Kidney (tissue), 14 donors: ENCODE results near the gene TSPO2. TPM values are rescaled to one million over a fixed set of nuclear protein-coding genes. Genes with fewer than 3 reads are reported as not detected.

Source experiments
- DNase-seq, 5 donors: peaks; one replicate each; pipeline ENCODE4 v3.0.0-alpha.2; 2013 to 2020
- FAIRE-seq: peaks from 2 replicates; lab custom pipeline; 2012; peaks lifted over from hg19 to GRCh38; lab: Jason Lieb, UNC
- H3K27ac ChIP-seq, 2 donors: one replicate each; pipeline ENCODE4 v1.7.0; 2013; ENCODE audit warnings: low read depth in 2 of 2, low read length in 2 of 2, inconsistent platforms in 1 of 2
- H3K27me3 ChIP-seq: one replicate; pipeline ENCODE4 v1.7.1; 2013; ENCODE audit warnings: low read length, inconsistent platforms; ENCODE audit not compliant: control insufficient read depth, insufficient read depth
- H3K36me3 ChIP-seq, 3 donors: one replicate each; pipeline versions ENCODE4 v1.7.0 to v1.7.1; 2013; ENCODE audit warnings: low read length in 3 of 3, control low read depth in 1 of 3, inconsistent platforms in 1 of 3; ENCODE audit not compliant: insufficient read depth in 3 of 3, control insufficient read depth in 2 of 3
- H3K4me1 ChIP-seq, 3 donors: one replicate each; pipeline versions ENCODE4 v1.7.0 to v1.7.1; 2013; ENCODE audit warnings: low read length in 3 of 3, inconsistent platforms in 1 of 3, low read depth in 1 of 3; ENCODE audit not compliant: control insufficient read depth in 2 of 3, insufficient read depth in 2 of 3
- H3K4me3 ChIP-seq, 3 donors: one replicate each; pipeline versions ENCODE4 v1.7.0 to v1.8.1; 2013; ENCODE audit warnings: low read length in 3 of 3, control low read depth in 1 of 3, inconsistent platforms in 1 of 3
- H3K9ac ChIP-seq, 3 donors: one replicate each; pipeline versions ENCODE4 v1.7.0 to v1.7.1; 2013; ENCODE audit warnings: low read length in 3 of 3, control low read depth in 1 of 3, inconsistent platforms in 1 of 3
- H3K9me3 ChIP-seq, 3 donors: one replicate each; pipeline versions ENCODE4 v1.7.0 to v1.7.1; 2013; ENCODE audit warnings: low read length in 3 of 3, control low read depth in 1 of 3, inconsistent platforms in 1 of 3; ENCODE audit not compliant: control insufficient read depth in 2 of 3, insufficient read depth in 1 of 3
- CTCF ChIP-seq: IDR thresholded peaks from 3 replicates; pipeline ENCODE4 v1.5.1; 2012; ENCODE audit warnings: mild to moderate bottlenecking, moderate library complexity, borderline replicate concordance; ENCODE audit not compliant: insufficient read depth; ENCODE audit errors: extremely low read depth
- intact Hi-C: fragments of 100-400 bp; cut with DNase I; formaldehyde crosslinking; loops from one replicate; pipeline ENCODE4 v1.11.1; 2022
- polyA plus RNA-seq: library from polyadenylated mRNA; stranded (reverse); fragments of 350-450 nt; fragmentation: Illumina TruSeq; extraction: RNeasy Lipid Tissue Mini Kit (QIAGEN cat#74804); gene quantifications from one replicate; pipeline ENCODE4 v1.2.3, GENCODE V29; 2014; ENCODE audit warnings: low read depth, low replicate concordance; ENCODE audit not compliant: insufficient read depth
- total RNA-seq: library from RNA; stranded (reverse); fragmentation: NEBNext Ultra II Directional; extraction: Animal tissue kit (Norgen Biotek cat#: 25700); gene quantifications from one replicate; pipeline ENCODE4 v1.2.1, GENCODE V29; 2021
- donor health status: control.
- donor health status: control.
- donor health status: control.
- donor health status: control.
- donor health status: control.
- donor health status: DM: yes; HTN: yes; CAD: no.
- donor health status: Normal renal cell carcinoma (clear cell type).

TSPO2 gene
- total and polyA plus RNA-seq, 2 donors from 2014 or later = 0.44 to 0.88 TPM

DNA sequence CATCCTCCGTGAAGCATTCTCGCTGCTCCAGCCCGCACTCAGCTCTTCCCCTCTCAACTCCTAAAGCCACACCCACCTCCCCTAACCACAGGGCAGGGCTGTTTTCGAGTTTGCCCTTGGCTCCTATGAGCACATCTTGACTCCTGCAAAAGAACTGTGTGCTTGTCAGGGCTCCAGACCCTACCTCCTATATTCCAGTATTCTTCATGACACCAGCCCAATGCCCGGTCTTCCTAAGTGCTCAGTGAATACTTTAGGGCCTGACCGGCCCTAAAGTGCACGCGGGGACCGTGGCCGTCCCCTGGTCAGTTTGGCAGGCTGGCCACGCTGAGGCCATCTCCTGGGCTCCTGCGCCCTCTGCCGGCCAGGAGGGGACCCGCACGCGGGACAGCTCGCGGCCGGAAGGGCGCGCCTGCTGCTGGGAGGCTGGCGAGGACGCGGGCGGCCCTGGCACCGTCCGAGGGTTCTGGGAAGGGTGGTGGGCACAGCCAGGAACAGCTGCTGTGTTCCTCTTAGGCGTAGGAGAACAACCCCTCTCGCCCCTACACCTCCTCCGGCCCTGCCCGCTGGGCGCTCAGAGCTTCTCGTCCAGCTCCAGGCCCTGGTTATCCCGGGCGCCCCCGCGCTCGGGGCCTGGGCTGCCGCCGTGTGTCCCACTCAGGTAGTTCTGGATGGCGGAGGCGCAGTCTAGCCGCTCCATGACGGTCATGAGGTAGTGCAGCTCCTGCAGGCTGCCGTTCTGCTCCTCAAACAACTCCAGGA, 14.3 kb upstream of the TSPO2 start:
- Histone ChIP-seq H3K27me3 (no peaks in the 10 kb centered on the region), H3K9ac (peak overlapping the region; percentile 46 to 81 (median 66)), H3K4me1 (peaks cover 0 to 18% (median 7%) of the 10 kb centered on the region in 3 donors), H3K27ac (peak overlapping the region; percentile 56 to 71), H3K4me3 (peak overlapping the region; percentile 56 to 59 (median 58)), H3K36me3 (peaks cover 0 to 9% (median 6%) of the 10 kb centered on the region in 3 donors), H3K9me3 (no peaks in the 10 kb centered on the region)
- FAIRE-seq (no peak), DNase-seq (peak; percentile 91 to 95 (median 94))
- intact Hi-C loops = no loop called here
- TF ChIP-seq CTCF = peak; percentile 96

DNA sequence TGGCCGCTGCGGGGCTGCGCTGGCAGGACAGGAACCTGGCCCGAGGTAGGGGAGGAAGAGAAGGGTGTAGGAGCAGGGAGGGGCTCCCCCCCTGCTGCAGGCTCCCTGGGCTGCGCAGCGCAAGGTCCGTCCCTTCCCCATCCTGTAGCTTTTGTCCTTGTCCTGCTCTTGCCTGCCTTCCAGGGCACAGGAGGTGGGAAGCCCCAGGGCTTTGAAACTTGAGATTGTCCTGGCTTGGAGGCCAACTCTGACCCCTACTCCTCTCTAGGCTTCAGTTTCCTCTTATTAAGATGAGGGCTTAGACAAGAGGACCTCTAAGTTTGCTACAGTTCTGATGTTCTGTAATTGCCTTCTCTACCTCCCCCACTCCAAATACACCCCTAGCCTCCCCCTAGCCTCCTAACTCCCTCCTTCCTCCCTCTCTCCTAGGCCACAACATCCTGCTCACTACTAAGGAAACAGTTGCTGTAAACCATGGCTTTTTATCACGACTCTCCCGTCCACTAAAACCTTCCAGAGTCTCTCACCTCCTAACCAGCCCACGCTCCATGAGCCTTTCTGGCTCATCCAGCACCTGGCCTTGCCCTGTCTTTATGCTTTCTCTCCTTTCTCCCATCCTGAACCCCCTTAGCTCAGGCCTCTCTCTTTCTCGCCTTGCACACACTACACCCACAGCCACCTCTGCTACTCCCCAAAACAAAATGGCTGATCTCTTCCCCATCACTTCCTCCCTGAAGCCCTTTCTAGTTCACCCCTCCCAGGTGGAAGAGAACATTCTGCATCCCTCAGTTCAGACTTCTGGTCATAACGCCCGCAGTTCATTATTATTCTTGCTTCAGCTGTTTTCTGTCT, 13.5 kb upstream of the TSPO2 start:
- no peak for FAIRE-seq

DNA sequence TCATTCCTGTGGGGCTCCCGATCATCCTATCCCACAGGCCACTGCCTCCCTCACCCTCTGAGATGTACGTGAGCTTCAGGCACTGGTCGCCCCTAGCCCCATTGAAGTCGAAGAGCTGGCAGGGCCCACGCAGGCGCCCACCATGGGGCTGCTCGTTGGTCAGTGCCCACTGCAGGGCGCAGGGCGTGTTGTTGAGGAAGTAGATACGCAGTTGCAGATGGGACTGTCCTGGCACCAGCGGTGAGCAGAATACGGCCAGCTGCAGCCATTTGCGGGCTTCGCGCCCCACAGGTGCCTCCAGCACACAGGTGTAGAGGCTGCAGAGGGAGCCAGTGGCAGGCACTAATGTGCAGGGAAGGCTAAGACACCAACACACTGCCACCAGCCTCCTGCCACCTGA, 9.4 kb upstream of the TSPO2 start:
- H3K27me3 ChIP-seq = no peaks in the 10 kb centered on the region
- no peaks in the 10 kb centered on the region for H3K9me3 ChIP-seq
- no peak overlapping the region for H3K27ac ChIP-seq
- peaks cover 0 to 14% (median 14%) of the 10 kb centered on the region in 3 donors for H3K36me3 ChIP-seq
- H3K4me1 ChIP-seq = peaks cover 0 to 9% (median 5%) of the 10 kb centered on the region in 3 donors
- FAIRE-seq (no peak), DNase-seq (no peak)
- H3K4me3 ChIP-seq = no peak overlapping the region
- no peak overlapping the region for H3K9ac ChIP-seq
- intact Hi-C loops = no loop called here
- TF ChIP-seq CTCF = no peak

More for the DNA sequence above, 13.5 kb upstream of the TSPO2 start:
- intact Hi-C loops = no loop called here
- Histone ChIP-seq H3K4me3 (peak overlapping the region; percentile 49 to 58 (median 51)), H3K36me3 (peaks cover 0 to 14% (median 14%) of the 10 kb centered on the region in 3 donors), H3K27me3 (no peaks in the 10 kb centered on the region), H3K4me1 (peaks cover 0 to 10% (median 4%) of the 10 kb centered on the region in 3 donors), H3K27ac (peak overlapping the region; percentile 56 to 71), H3K9ac (peak overlapping the region; percentile 27 to 81 (median 66)), H3K9me3 (no peaks in the 10 kb centered on the region)
- DNase-seq = peak; percentile 77 to 89 (median 83)
- TF ChIP-seq CTCF = no peak
